GM19193 (cell line): ENCODE results near the gene RASSF5.

ENCODE experiments used
- POLR2A ChIP-seq: IDR thresholded peaks from 4 replicates; pipeline ENCODE4 v1.6.1; 2011; ENCODE audit not compliant: insufficient read depth, insufficient read length; ENCODE audit errors: extremely low read depth

Gene RASSF5

DNA sequence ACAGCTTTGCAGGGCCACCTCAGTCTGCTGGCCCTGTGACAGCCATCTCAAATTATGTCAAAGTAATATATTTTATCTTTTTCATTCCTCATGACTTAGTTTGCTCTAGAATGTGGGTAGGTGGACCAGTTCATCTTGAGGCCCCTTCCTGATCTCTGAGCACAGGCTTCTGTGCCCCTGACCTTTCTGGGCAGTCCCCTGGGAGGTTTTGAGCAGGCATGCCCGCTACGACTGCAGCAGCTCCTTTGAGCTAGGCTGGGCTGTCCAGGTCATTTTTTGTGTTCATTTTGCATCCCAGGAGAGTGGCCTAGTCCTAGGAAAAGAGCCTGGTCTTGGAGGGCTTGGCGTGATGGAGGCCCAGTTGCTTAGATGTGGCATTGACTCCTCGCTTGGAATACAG lies 62.2 kb downstream of the RASSF5 start:
- no peak for TF ChIP-seq POLR2A

DNA sequence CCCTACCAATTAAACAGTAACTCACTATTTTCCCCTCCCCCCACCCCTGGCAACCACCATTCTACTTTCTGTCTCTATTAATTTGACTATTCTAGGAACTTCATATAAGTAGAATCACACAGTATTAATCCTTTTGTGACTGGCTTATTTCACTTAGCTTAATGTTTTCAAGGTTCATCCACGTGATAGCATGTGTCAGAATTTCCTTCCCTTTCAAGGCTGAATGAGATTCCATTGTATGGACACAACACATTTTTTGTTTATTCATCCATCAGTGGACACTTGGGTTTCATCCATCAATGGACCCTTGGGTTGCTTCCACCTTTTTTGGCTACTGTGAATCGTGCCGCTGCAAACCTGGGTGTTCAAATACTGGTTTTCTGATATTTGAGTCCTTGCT lies 63.2 kb downstream of the RASSF5 start:
- no peak for TF ChIP-seq POLR2A

DNA sequence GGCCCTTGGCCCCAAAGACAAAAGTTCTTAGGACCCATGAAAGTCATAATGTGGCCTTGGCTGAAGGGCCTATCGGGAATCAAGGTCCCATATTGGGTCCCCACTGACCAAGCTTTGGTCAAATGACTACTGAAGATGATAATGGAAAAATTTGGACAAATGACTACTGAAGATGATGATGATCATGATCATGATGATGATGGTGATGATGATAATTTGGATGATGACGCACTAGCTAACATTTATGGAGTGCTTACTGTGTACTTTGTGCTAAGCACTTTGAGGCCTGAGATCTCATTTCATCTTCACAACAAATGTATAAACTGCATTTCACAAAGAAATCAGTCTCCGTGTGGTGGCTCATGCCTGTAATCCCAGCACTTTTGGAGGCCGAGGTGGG lies 65.5 kb downstream of the RASSF5 start:
- no peak for TF ChIP-seq POLR2A

DNA sequence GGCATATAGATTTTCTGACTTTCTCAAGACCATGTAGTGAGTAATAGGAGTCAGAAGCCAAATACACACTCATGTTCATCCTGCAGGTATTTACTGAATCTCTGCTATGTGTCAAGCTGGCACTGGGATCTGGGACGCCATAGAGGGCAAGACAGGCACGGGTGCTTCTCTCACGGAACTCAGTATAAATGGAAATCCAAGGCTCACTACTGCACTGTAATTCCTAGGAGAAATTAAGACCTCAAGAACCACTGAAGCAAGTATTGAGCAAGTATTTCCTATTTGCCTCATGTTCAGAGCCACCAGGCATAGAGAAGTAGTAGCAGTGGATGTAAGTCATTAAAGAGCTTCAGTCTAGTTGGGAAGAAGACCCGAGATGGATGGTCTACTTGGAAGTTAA lies 66.0 kb downstream of the RASSF5 start:
- TF ChIP-seq POLR2A = no peak

DNA sequence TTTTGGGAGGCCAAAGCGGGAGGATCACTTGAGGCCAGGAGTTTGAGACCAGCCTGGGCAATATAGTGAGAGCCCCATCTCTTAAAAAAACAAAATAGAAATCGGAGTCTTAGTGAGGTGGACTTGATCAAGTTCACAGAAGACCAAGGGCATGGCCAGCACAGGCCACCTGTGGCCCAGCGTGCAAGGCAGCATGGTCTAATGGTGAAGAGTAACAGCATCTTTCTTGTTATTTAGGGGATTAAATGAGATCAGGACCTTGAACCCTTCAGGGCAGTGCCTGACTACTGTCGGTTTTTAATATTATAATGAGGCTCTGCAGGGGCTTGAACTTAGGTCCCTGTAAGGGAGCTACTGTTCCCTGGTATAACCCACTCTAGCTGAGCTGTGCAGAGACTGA lies 66.4 kb downstream of the RASSF5 start:
- no peak for TF ChIP-seq POLR2A

DNA sequence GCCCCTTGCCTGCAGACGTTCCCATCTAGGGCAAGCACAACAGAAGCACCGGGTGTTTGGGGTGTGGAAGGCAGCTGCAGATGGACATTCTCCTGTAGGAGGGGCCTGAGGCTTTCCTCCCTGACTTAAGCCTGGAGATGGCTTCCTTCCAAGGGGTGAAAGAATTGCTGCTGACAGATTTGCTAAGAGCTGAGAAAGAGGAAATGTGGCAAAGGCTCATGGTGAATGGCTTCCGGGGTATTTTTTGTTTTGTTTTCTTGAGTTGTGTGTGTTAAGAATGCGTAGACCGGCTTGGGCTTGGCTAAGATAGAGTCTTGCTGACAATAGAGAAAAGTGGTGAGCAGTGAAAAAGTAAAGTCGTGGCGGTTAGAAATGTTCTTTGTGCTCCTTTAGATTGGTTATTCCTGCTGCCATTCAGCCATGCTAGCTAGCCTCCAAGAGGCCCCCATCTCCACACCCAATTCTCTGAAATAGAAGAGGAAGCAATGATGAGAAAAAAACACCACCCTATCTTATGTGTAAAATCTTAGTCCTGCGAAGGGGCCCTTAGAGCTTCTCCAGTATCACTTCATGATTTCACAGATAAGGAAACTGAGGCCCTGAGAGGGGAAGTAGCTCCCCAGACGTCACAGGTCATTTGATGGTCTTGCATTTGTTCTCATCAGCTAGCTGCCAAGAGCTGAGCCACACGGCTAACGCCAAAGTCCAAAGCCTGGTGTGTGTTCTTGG lies 68.0 kb downstream of the RASSF5 start:
- TF ChIP-seq POLR2A = no peak

DNA sequence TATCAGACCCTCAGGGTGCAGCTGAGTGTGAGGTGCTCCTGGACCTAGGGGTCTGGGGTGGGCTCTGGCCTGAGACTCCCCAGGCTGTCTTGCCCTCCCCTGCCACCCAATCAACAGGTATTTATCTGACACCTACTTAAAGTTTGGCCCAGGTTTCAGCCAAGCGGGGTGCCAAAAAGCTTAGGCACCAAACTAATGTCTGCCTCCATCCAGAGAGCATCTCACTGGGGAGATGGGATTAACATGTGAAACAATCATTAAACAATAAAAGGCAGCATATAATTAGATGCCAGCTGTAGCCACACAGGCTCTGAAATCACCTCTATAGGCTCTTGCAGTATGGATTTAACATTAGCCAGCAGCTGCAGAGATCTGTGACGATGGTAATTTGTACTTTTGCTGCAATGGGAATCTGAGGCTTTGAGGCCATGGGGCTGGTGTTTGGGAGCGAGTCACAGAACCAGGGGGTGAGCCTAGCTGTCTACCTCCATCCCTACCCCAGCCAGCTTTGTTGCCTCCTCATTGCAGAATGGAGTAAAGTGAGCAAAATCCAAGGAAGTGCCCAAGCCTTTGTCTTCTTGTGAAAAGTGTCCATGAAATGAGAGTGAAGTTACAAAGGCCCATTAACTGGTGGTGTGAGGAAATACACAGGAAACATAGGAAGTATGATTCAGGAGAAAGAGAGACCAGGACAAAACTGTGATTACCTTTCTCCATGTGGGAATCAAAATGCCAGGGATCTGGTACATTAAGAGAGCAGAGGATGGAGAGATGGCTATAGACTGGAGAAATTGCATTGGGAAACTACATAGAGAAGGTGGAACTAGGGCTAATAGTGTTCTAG lies 68.8 kb downstream of the RASSF5 start:
- TF ChIP-seq POLR2A = no peak

DNA sequence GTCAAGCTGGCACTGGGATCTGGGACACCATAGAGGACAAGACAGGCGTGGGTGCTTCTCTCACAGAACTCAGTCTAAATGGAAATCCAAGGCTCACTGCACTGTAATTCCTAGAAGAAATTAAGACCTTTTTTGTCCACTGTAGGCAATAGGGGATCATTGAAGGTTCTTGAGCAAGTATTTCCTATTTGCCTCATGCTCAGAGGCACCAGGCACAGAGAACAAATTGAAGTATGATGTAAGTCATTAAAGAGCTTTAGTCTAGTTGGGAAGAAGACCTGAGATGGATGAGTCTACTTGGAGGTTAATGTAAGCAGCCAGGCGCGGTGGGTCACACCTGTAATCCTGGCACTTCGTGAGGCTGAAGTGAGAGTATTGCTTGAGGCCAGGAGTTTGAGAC lies 70.3 kb downstream of the RASSF5 start:
- no peak for TF ChIP-seq POLR2A

DNA sequence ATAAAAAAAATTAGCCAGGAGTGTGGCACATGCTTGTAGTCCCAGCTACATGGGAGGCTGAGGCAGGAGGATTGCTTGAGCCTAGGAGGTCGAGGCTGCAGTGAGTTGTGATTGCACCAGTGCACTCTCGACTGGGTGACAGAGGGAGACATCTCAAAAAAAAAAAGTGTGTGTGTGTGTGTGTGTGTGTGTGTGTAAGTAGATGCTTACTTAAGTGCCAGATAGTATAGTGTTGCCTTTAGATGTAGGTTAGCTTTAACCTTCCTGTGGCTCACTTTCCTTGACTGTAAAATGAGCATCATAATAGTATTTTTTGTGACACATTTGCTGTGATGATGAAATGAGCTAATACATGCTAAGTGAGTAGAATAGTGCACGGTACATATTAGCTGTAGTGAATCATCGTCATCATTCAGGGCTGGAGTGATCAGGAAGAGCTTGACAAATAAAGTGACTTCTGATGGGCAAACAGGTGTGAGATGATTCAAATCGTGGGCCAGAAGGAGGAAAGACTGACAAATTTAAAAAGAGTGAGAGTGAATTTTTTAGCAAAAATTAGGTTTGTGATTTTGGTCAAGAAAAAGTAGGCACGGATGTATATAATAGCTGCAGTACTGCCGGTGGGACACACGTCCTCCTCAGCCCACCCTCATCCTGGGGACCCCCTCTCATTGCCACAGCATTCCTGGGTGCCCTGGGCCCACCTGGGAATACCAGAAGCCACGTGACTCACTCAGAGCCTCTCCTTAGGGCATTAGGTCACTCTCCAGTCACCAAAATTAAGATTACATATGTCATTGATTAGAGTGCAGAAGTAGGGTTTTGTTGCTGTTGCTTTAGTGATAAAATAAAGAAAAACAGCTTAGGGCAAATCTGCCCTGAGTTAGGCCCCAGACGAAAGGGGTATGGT lies 71.0 kb downstream of the RASSF5 start:
- no peak for TF ChIP-seq POLR2A

DNA sequence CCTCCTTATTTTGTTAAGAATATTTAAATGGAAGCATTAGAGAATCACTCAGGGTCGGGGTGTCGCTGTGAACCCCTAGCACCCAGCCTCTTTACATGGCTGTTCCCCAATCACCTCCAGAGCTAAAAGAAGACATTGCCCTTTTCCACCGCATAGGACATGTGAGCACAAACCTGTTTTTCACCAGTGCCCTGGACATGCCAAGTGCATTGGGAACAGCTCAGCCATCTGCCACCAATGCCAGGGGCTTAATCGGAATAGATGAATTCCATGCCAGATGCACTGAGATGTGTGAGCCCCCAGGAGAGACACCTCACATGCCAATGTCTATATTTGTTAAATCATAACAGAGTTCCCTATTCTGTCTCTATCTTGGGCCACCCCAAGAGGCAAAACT lies 71.6 kb downstream of the RASSF5 start:
- TF ChIP-seq POLR2A = no peak

DNA sequence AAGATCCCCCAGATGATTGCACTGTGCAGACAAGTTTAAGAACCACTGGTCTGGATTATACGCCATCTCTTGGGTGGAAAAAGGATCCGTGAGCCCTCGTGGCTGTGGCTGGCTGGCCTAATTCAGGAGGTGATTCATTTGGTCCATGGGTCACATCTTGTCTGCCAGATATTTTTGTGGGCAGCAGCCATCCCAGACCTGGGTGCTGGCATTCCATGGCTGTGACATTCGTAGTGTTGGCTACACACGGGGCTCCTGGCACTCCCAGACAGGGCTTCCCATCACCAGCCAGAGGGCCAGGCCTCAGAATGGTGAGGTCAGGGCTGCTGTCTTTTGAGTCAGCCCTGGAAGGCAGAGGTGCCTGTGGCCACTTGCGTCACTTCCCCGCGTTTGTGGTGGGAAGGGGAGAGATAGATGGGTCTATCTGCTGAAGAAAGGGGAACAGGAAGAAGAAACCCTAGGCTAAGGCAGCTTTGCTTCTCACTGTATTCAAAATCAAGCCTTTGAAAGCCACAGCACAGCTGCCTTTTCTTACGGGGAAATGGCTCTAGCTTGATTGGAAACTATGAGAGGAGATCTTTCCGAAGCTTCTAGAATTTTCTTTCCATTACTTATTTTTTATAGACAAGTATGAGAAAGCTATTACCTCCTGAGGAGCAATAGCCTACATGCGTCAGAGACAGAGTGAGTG lies 72.6 kb downstream of the RASSF5 start:
- peak; percentile 52 for TF ChIP-seq POLR2A

DNA sequence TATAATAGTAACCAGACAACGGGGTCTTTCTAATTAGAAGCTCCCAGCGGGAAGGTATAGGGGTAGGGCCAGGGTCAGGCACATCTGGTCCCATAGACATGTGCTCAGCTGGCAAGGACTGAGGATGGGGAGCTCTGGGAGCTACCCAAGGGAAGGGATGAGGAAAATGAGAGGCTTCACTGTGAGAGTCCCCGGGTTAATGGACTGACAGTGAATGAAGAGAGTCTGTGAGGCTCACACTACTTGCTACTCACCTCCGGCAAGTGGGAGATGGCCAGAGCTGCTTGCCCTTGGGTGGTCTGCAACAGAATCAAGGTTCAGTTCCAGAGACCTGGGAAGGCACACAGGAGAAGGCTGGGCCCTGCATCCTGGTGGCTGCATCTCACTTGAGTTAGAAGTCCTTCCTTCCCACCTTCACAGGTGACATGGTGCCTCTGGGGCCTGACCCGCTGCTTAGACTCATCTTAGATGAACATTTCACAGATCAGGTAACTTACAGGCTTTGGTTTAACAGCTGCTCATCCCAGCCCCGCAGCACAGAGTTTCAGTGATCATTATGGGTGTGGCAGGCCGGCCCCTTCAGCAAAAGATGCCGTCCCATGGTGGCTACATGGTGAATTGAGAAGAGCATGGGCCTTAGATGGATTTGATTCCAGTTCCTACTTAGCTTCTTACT lies 73.2 kb downstream of the RASSF5 start:
- no peak for TF ChIP-seq POLR2A

DNA sequence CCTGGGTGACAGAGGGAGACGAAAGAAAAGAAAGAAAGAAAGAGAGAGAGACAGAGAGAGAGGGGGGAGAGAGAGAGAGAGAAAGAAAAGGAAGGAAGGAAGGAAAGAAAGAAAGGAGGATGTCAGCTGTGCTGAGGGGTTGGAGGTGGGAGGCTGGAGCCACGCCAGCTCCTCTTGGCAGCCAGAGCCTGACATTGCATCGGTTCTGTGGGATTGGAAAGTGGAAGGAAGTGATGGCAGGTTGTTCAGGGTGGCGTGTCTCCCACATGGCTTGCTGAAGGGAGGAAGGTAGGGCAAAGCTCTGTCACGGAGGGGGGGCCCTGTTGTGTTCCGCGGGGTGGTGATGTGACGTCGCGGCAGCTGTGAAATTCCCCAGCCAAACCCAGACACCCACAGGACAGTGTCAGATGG lies 74.2 kb downstream of the RASSF5 start:
- TF ChIP-seq POLR2A = no peak

DNA sequence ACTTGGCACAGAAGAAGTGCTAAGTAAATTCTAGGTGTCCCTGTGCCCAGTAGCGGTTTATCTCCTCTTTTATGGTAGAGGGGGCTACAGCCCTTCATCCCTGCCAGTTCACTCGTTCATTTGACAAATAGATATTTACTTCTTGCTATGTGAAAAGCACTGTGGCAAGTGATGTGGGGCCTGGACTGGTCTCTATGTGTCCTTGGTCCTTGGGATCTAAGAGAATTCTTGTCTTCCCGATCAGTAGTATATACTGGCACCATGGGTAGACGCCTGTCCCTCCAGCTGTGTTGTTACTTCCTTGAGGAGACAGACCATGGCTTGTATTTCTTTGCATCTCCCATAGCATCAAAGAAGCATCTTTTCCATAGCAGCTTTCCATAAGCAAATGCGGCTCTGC lies 75.2 kb downstream of the RASSF5 start:
- TF ChIP-seq POLR2A = no peak
